GM10847 (cell line): Measurements from ENCODE around the gene SSU72.

Experiments
- POLR2A ChIP-seq: IDR thresholded peaks from 2 replicates; pipeline ENCODE4 v1.6.1; 2011; ENCODE audit not compliant: insufficient read length; ENCODE audit errors: extremely low read depth

Gene SSU72

GRCh38 chr1:1582585-1583346 is 8.1 kb upstream of the SSU72 start:
- no peak for TF ChIP-seq POLR2A

GRCh38 chr1:1578371-1578940 is 3.8 kb upstream of the SSU72 start:
- TF ChIP-seq POLR2A: no peak

GRCh38 chr1:1577367-1578011 is 2.8 kb upstream of the SSU72 start:
- no peak for TF ChIP-seq POLR2A

- TF ChIP-seq POLR2A: no peak
Observed at GRCh38 chr1:1573843-1574720, 581 bp downstream of the SSU72 start.

- TF ChIP-seq POLR2A: no peak
Observed at GRCh38 chr1:1569341-1569740, 5.3 kb downstream of the SSU72 start.

- TF ChIP-seq POLR2A: no peak
Observed at GRCh38 chr1:1567891-1568291, 6.8 kb downstream of the SSU72 start.

GRCh38 chr1:1567152-1567875 is 7.3 kb downstream of the SSU72 start:
- no peak for TF ChIP-seq POLR2A

GRCh38 chr1:1565340-1565739 is 9.3 kb downstream of the SSU72 start:
- no peak for TF ChIP-seq POLR2A

GRCh38 chr1:1564268-1564667 is 10.4 kb downstream of the SSU72 start:
- no peak for TF ChIP-seq POLR2A

GRCh38 chr1:1563688-1564087 is 11.0 kb downstream of the SSU72 start:
- TF ChIP-seq POLR2A: no peak

GRCh38 chr1:1562556-1563195 is 12.0 kb downstream of the SSU72 start:
- no peak for TF ChIP-seq POLR2A

GRCh38 chr1:1561801-1562470 is 12.7 kb downstream of the SSU72 start:
- no peak for TF ChIP-seq POLR2A

GRCh38 chr1:1560178-1560577 is 14.5 kb downstream of the SSU72 start:
- TF ChIP-seq POLR2A: no peak

- no peak for TF ChIP-seq POLR2A
Observed at GRCh38 chr1:1559066-1559465, 15.6 kb downstream of the SSU72 start.
